Measurements from ENCODE around the gene WDR70. TPM values are rescaled to one million over a fixed set of nuclear protein-coding genes. Genes with fewer than 3 reads are reported as not detected.
"Not testable (repeated sequence)": the region's sequence is repeated elsewhere in the genome, so short reads cannot be mapped to it uniquely, and the experiment has no call there.

The WDR70 gene
- total and polyA plus RNA-seq, 2 donors (not counting 1 experiment from before 2014, with no cell fraction given), result 31.4 to 34.0 TPM

DNA sequence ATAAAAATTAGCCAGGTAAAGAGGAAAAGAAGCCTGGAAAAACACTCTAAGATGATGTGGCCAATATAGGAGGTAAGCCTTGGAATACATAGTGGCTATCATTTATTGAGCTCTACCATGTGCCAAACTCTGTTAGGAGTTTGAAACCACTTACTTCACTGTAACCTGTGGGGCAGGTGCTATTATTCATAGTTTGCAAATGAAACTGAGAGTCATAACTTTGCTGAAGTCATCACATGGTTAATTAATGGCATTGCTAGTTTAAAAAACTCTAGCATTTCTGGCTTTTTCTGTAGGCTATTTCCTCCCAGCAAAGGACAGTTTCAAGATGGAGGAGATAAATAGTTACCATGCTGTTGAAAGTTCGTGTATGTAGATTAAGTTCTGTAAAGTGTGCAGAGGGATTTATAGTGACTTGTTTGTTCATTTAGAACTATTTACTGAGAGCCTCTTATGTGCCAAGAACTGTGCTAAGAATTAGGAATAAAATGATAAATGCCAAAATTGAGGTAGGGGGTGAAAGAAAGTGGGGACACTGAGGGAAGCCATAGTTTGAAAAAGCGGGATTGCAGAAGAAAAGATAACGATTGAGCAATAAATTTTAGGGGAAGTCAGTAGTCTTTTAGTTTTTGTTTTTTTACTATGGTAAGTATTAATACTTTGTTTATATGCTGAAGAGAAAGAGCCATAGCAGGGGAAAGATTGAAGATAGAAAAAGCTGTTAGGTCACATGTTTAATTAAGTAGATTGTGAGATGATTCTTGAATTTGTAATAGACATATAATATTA, 57.2 kb downstream of the WDR70 start:
- TF ChIP-seq EZH2 (IDR thresholded peaks at IDR 0.05; ENCODE audit: low read length, missing control alignments), result no peak
- TF ChIP-seq, protein P1, sequence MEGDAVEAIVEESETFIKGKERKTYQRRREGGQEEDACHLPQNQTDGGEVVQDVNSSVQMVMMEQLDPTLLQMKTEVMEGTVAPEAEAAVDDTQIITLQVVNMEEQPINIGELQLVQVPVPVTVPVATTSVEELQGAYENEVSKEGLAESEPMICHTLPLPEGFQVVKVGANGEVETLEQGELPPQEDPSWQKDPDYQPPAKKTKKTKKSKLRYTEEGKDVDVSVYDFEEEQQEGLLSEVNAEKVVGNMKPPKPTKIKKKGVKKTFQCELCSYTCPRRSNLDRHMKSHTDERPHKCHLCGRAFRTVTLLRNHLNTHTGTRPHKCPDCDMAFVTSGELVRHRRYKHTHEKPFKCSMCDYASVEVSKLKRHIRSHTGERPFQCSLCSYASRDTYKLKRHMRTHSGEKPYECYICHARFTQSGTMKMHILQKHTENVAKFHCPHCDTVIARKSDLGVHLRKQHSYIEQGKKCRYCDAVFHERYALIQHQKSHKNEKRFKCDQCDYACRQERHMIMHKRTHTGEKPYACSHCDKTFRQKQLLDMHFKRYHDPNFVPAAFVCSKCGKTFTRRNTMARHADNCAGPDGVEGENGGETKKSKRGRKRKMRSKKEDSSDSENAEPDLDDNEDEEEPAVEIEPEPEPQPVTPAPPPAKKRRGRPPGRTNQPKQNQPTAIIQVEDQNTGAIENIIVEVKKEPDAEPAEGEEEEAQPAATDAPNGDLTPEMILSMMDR (conservative IDR thresholded peaks at IDR 0.05 in 1 of 2, IDR thresholded peaks at IDR 0.05 in 1 of 2; ENCODE audit: low read depth in 1 of 2, low read length in 2 of 2), result no peak
- no peak for DNase-seq (ENCODE audit: low read depth in 2 of 2)
- H3K79me2 ChIP-seq (ENCODE audit: control insufficient read depth, insufficient read depth, low read length), result no peaks in the 10 kb centered on the region
- H4K20me1 ChIP-seq (ENCODE audit: control insufficient read depth, extremely low read depth, insufficient read depth, low read length), result no peaks in the 10 kb centered on the region
- no peak overlapping the region for H3K27ac ChIP-seq (ENCODE audit: insufficient read depth, low read length)
- H3K9ac ChIP-seq (ENCODE audit: insufficient read depth, low read length), result no peak overlapping the region
- no peaks in the 10 kb centered on the region for H3K27me3 ChIP-seq (ENCODE audit: control insufficient read depth, insufficient read depth, low read length)
- no peaks in the 10 kb centered on the region for H3K9me3 ChIP-seq (ENCODE audit: control insufficient read depth, insufficient read depth, low read depth, low read length)
- H3K4me2 ChIP-seq (ENCODE audit: extremely low read depth, insufficient read depth, low read length), result no peak overlapping the region
- H3K36me3 ChIP-seq (ENCODE audit: control insufficient read depth, insufficient read depth, low read length), result no peaks in the 10 kb centered on the region
- no peak overlapping the region for H3K4me3 ChIP-seq (replicated peaks in 1 of 4; ENCODE audit: control extremely low read depth in 1 of 4, insufficient read depth in 1 of 4, low read depth in 3 of 4, low read length in 4 of 4)
- no peak overlapping the region for H2AFZ ChIP-seq (ENCODE audit: low read length)
- peaks cover 4% of the 10 kb centered on the region for H3K4me1 ChIP-seq (ENCODE audit: control insufficient read depth, extremely low read depth, insufficient read depth, low read length)

DNA sequence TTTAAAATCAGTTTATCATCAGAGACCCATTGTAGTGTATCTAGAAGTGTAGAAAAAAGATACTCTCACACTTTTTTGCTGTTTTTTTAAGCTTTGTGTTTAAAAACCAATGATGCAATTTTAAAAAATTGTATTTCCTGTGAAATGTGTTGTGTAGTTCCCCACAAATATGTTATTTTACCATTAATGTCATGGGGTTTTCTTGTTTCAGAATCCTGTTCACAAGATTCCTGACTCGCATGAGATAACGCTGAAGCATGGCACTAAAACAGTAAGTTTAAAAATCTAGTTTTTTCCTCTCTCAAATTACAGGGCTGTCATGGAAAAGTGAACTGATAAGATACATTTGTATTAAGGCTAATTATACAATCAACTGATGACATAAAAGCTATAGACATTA, 58.6 kb downstream of the WDR70 start:
- H3K27me3 ChIP-seq (ENCODE audit: control insufficient read depth, insufficient read depth, low read length), result no peaks in the 10 kb centered on the region
- no peak overlapping the region for H3K4me3 ChIP-seq (replicated peaks in 1 of 4; ENCODE audit: control extremely low read depth in 1 of 4, insufficient read depth in 1 of 4, low read depth in 3 of 4, low read length in 4 of 4)
- H3K4me1 ChIP-seq (ENCODE audit: control insufficient read depth, extremely low read depth, insufficient read depth, low read length), result peaks cover 4% of the 10 kb centered on the region
- no peak for TF ChIP-seq EZH2 (IDR thresholded peaks at IDR 0.05; ENCODE audit: low read length, missing control alignments)
- TF ChIP-seq, protein P1 (conservative IDR thresholded peaks at IDR 0.05 in 1 of 2, IDR thresholded peaks at IDR 0.05 in 1 of 2; ENCODE audit: low read depth in 1 of 2, low read length in 2 of 2), result no peak
- H3K27ac ChIP-seq (ENCODE audit: insufficient read depth, low read length), result no peak overlapping the region
- no peaks in the 10 kb centered on the region for H3K9me3 ChIP-seq (ENCODE audit: control insufficient read depth, insufficient read depth, low read depth, low read length)
- no peak overlapping the region for H3K4me2 ChIP-seq (ENCODE audit: extremely low read depth, insufficient read depth, low read length)
- H3K9ac ChIP-seq (ENCODE audit: insufficient read depth, low read length), result no peak overlapping the region
- H3K36me3 ChIP-seq (ENCODE audit: control insufficient read depth, insufficient read depth, low read length), result no peaks in the 10 kb centered on the region
- no peaks in the 10 kb centered on the region for H3K79me2 ChIP-seq (ENCODE audit: control insufficient read depth, insufficient read depth, low read length)
- no peak overlapping the region for H2AFZ ChIP-seq (ENCODE audit: low read length)
- no peaks in the 10 kb centered on the region for H4K20me1 ChIP-seq (ENCODE audit: control insufficient read depth, extremely low read depth, insufficient read depth, low read length)
- DNase-seq (ENCODE audit: low read depth in 2 of 2), result peak; percentile 14 to 62

DNA sequence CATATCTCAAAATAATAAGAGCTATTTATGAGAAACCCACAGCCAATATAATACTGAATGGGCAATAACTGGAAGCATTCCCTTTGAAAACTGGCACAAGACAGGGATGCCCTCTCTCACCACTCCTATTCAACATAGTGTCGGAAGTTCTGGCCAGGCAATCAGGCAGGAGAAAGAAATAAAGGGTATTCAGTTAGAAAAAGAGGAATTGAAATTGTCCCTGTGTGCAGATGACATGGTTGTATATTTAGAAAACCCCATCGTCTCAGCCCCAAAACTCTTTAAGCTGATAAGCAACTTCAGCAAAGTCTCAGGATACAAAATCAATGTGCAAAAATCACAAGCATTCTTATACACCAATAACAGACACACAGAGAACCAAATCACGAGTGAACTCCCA, 66.7 kb downstream of the WDR70 start:
- H3K4me2 ChIP-seq (ENCODE audit: extremely low read depth, insufficient read depth, low read length); H3K27me3 ChIP-seq (ENCODE audit: control insufficient read depth, insufficient read depth, low read length); H3K4me3 ChIP-seq (replicated peaks in 1 of 4; ENCODE audit: control extremely low read depth in 1 of 4, insufficient read depth in 1 of 4, low read depth in 3 of 4, low read length in 4 of 4); H3K27ac ChIP-seq (ENCODE audit: insufficient read depth, low read length); DNase-seq (ENCODE audit: low read depth in 2 of 2); H3K9ac ChIP-seq (ENCODE audit: insufficient read depth, low read length); H4K20me1 ChIP-seq (ENCODE audit: control insufficient read depth, extremely low read depth, insufficient read depth, low read length); H3K79me2 ChIP-seq (ENCODE audit: control insufficient read depth, insufficient read depth, low read length); H3K36me3 ChIP-seq (ENCODE audit: control insufficient read depth, insufficient read depth, low read length); H3K9me3 ChIP-seq (ENCODE audit: control insufficient read depth, insufficient read depth, low read depth, low read length); H2AFZ ChIP-seq (ENCODE audit: low read length); H3K4me1 ChIP-seq (ENCODE audit: control insufficient read depth, extremely low read depth, insufficient read depth, low read length): not testable (repeated sequence)

All from fibroblast of lung (primary cell).